H54 (cell line): Measurements from ENCODE around the gene SLC2A2.
A peak's percentile ranks its signal among the peaks of the same experiment; 100 is the strongest.
"Not testable (repeated sequence)": the region's sequence is repeated elsewhere in the genome, so short reads cannot be mapped to it uniquely, and the experiment has no call there.

Source experiments
- DNase-seq: peaks from one replicate; pipeline ENCODE4 v3.0.0; 2011; ENCODE audit warnings: low spot score, mixed read lengths; ENCODE audit not compliant: insufficient read length
- FAIRE-seq: peaks from 3 replicates; lab custom pipeline; 2011; peaks lifted over from hg19 to GRCh38; lab: Jason Lieb, UNC
- POLR2A ChIP-seq: IDR thresholded peaks from 2 replicates; pipeline ENCODE4 v1.6.1; 2011; ENCODE audit warnings: low read depth, mild to moderate bottlenecking, low read length

SLC2A2 gene

GRCh38 chr3:170982733-170983132 is 43.8 kb downstream of the SLC2A2 start:
- peak; percentile 53 for FAIRE-seq
- DNase-seq = no peak
- no peak for TF ChIP-seq POLR2A

- no peak for TF ChIP-seq POLR2A
- no peak for DNase-seq
- no peak for FAIRE-seq
Measured at GRCh38 chr3:170980399-170980798, 46.1 kb downstream of the SLC2A2 start.

GRCh38 chr3:170977949-170978745 is 48.4 kb downstream of the SLC2A2 start:
- no peak for TF ChIP-seq POLR2A
- DNase-seq = no peak
- no peak for FAIRE-seq

- TF ChIP-seq POLR2A = no peak
- no peak for DNase-seq
- FAIRE-seq = no peak
Measured at GRCh38 chr3:170976190-170976519, 50.4 kb downstream of the SLC2A2 start.

GRCh38 chr3:170975283-170976189 is 51.0 kb downstream of the SLC2A2 start:
- TF ChIP-seq POLR2A = no peak
- FAIRE-seq (no peak), DNase-seq (no peak)

- no peak for FAIRE-seq
- TF ChIP-seq POLR2A = no peak
- DNase-seq = no peak
Measured at GRCh38 chr3:170974872-170975271, 51.6 kb downstream of the SLC2A2 start.

GRCh38 chr3:170972917-170973316 is 53.6 kb downstream of the SLC2A2 start:
- FAIRE-seq, DNase-seq: not testable (repeated sequence)

GRCh38 chr3:170967126-170967525 is 59.4 kb downstream of the SLC2A2 start:
- no peak for DNase-seq
- no peak for TF ChIP-seq POLR2A
- no peak for FAIRE-seq

- TF ChIP-seq POLR2A = no peak
- FAIRE-seq (no peak), DNase-seq (no peak)
Measured at GRCh38 chr3:170966495-170966894, 60.0 kb downstream of the SLC2A2 start.

- FAIRE-seq = no peak
- no peak for TF ChIP-seq POLR2A
- no peak for DNase-seq
Measured at GRCh38 chr3:170962411-170962810, 64.1 kb downstream of the SLC2A2 start.

- TF ChIP-seq POLR2A = no peak
- peak; percentile 80 for FAIRE-seq
- no peak for DNase-seq
Measured at GRCh38 chr3:170961616-170962400, 64.7 kb downstream of the SLC2A2 start.

- DNase-seq (no peak), FAIRE-seq (no peak)
- no peak for TF ChIP-seq POLR2A
Measured at GRCh38 chr3:170959457-170959856, 67.1 kb downstream of the SLC2A2 start.

- DNase-seq (no peak), FAIRE-seq (no peak)
- TF ChIP-seq POLR2A = no peak
Measured at GRCh38 chr3:170956647-170957046, 69.9 kb downstream of the SLC2A2 start.

GRCh38 chr3:170953736-170954135 is 72.8 kb downstream of the SLC2A2 start:
- DNase-seq = no peak
- no peak for FAIRE-seq
- TF ChIP-seq POLR2A = no peak
